Measurements from ENCODE around the gene PLCG2. TPM values are rescaled to one million over a fixed set of nuclear protein-coding genes. Genes with fewer than 3 reads are reported as not detected.

The PLCG2 gene
- total and polyA plus RNA-seq, 2 of the 8 experiments (the other 6 are each of a cell fraction or from before 2014, with no cell fraction given) = 6.1 to 6.9 TPM

DNA sequence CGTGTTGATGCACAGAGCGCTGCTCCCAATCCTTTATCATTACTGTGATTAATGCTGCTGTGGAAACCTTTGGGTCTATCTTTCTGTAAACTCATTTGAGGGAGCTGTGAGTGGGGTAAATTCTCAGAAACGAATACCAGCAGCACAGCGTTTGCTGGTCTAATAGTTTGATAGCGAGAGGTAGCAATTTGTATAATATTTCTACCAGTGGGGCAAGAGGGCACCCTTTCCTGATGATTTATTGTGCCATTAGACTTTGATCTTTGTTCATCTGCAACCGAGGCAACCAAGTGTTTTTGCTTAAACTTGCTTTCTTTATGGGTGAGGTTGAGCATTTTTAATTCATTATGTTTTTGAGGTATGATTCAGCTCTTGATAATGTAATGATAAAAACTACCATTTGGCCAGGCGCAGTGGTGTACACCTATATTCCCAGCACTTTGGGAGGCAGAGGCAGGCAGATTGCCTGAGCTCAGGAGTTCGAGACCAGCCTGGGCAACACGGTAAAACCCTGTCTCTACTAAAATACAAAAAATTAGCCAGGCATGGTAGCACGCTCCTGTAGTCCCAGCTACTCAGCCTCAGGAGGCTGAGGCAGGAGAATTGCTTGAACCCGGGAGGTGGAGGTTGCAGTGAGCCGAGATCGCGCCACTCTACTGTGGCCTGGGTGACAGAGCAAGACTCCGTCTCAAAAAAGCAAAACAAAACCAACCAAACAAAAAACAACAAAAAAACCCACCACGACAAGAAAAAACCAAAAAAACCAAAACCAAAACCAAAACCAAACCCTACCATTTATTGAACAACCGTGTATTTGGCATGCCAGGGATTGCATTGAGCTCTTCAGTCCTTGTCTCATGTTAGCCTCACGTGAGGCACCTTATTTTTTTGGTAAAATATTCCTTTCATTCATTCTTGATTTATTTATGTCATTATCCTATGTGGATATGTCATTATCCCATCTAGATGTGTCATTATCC is 81.5 kb downstream of the PLCG2 start:
- Histone ChIP-seq H4K20me1 (replicated peaks in 1 of 2; ENCODE audit: control insufficient read depth in 1 of 2, insufficient read depth in 2 of 2, low read length in 2 of 2) (no peaks in the 10 kb centered on the region), H3K79me2 (ENCODE audit: control insufficient read depth in 1 of 2, insufficient read depth in 2 of 2, low read length in 2 of 2) (no peaks in the 10 kb centered on the region), H3K23ac (ENCODE audit: insufficient read length) (no peak overlapping the region), H2BK5ac (ENCODE audit: low read depth, low read length) (no peak overlapping the region), H3K27me3 (replicated peaks in 1 of 4; ENCODE audit: control insufficient read depth in 3 of 4, extremely low read depth in 1 of 4, insufficient read depth in 3 of 4, low read length in 3 of 4) (no peaks in the 10 kb centered on the region), H3K4me2 (ENCODE audit: insufficient read depth in 1 of 2, low read depth in 2 of 2, low read length in 2 of 2) (no peak overlapping the region), H2AFZ (ENCODE audit: low read length) (no peak overlapping the region), H3K4ac (replicated peaks; ENCODE audit: insufficient read length, low read depth, low read length) (no peak overlapping the region), H3K36me3 (ENCODE audit: control insufficient read depth in 2 of 4, insufficient read depth in 4 of 4, low read length in 3 of 4) (no peaks in the 10 kb centered on the region), H3K9ac (replicated peaks in 1 of 4; ENCODE audit: extremely low read depth in 1 of 4, low read depth in 3 of 4, low read length in 3 of 4) (no peak overlapping the region), H2AK5ac (ENCODE audit: low read depth, low read length) (no peak overlapping the region), H2BK20ac (ENCODE audit: low read length) (no peak overlapping the region), H3K27ac (ENCODE audit: low read depth, low read length) (no peak overlapping the region), H3K56ac (replicated peaks; ENCODE audit: insufficient read length, low read depth, low read length) (no peak overlapping the region), H4K8ac (ENCODE audit: extremely low read depth, insufficient read depth, low read length) (no peak overlapping the region), H3K4me3 (ENCODE audit: extremely low read depth in 1 of 4, insufficient read depth in 2 of 4, low read depth in 3 of 4, low read length in 4 of 4) (no peak overlapping the region), H3K14ac (ENCODE audit: insufficient read length) (no peak overlapping the region), H3K18ac (ENCODE audit: extremely low read depth, low read length) (no peak overlapping the region), H3K23me2 (ENCODE audit: low read depth, low read length) (no peaks in the 10 kb centered on the region), H4K5ac (ENCODE audit: insufficient read length, low read depth, low read length) (no peak overlapping the region), H2BK12ac (ENCODE audit: low read depth, low read length) (no peak overlapping the region), H2BK15ac (ENCODE audit: low read length) (no peak overlapping the region), H3K9me3 (ENCODE audit: insufficient read depth in 2 of 2, low read depth in 1 of 2, low read length in 1 of 2) (no peaks in the 10 kb centered on the region), H2BK120ac (replicated peaks; ENCODE audit: low read depth, low read length) (no peak overlapping the region), H3K4me1 (replicated peaks in 1 of 4; ENCODE audit: control insufficient read depth in 3 of 4, insufficient read depth in 4 of 4, low read length in 3 of 4) (peaks cover 0 to 20% (median 13%) of the 10 kb centered on the region in 4 experiments; a peak in 6 of 7 replicates), H4K91ac (replicated peaks; ENCODE audit: insufficient read length, low read length) (no peak overlapping the region), H3K79me1 (ENCODE audit: low read depth, low read length) (no peaks in the 10 kb centered on the region)
- CTCF ChIA-PET (ENCODE audit: partially characterized antibody) = interaction anchor here (0.6 to 7.6 kb wide), 10 partner anchors 9 to 1334 kb away, joined by 3 to 78 read pairs (median 3); no protein-coding TSS in a partner anchor
- 86% methylated on average over 18 of the region's 18 CpGs; no CpG with 5 or more reads in 1 of the 2 experiments for WGBS, 2 experiments (ENCODE audit: extremely low coverage in 1 of 2, insufficient coverage in 1 of 2, insufficient read length in 1 of 2, insufficient replicate concordance in 2 of 2, low coverage in 1 of 2, low lambda C conversion rate in 2 of 2, missing lambda C conversion rate in 1 of 2)
- DNase-seq (ENCODE audit: low read depth in 1 of 2, low spot score in 2 of 2) (no peak), FAIRE-seq (no peak)
- TF ChIP-seq CREB1 (IDR thresholded peaks at IDR 0.05) (no peak), CHD1 (IDR thresholded peaks at IDR 0.05; ENCODE audit: low read depth, low read length) (no peak), BRCA1 (IDR thresholded peaks at IDR 0.05; ENCODE audit: low read depth, low read length) (no peak), EZH2 (IDR thresholded peaks at IDR 0.05; ENCODE audit: low read depth, low read length, severe bottlenecking) (no peak)
- TF ChIP-seq, protein P1, sequence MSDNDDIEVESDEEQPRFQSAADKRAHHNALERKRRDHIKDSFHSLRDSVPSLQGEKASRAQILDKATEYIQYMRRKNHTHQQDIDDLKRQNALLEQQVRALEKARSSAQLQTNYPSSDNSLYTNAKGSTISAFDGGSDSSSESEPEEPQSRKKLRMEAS (IDR thresholded peaks at IDR 0.05) = no peak
- POLR2A ChIA-PET (ENCODE audit: partially characterized antibody) = interaction anchor here (1.1 to 1.4 kb wide), 2 partner anchors 13 to 20 kb away, joined by 3 to 4 read pairs; no protein-coding TSS in a partner anchor
